ENCODE results near the gene GNS. TPM values are rescaled to one million over a fixed set of nuclear protein-coding genes. Genes with fewer than 3 reads are reported as not detected.
A peak's percentile ranks its signal among the peaks of the same experiment; 100 is the strongest.
"Not testable (repeated sequence)": the region's sequence is repeated elsewhere in the genome, so short reads cannot be mapped to it uniquely, and the experiment has no call there.

The GNS gene
- 100 to 1,000 TPM; 143 to 207 (median 168) TPM for polyA plus RNA-seq (ENCODE audit: insufficient read length in 4 of 4)

- DNase-seq (ENCODE audit: low read depth in 4 of 4, low spot score in 3 of 4), result peak; percentile 89 to 91 (median 90)
Measured at GRCh38 chr12:64759035-64759894, at the start of gene GNS. Gene GNS, minus strand, starts transcription at chr12:64759406. Its CDS starts 130 bp downstream, at chr12:64759276.

- no peak for DNase-seq (ENCODE audit: low read depth in 4 of 4, low spot score in 3 of 4)
Measured at GRCh38 chr12:64808110-64808509, 48.9 kb upstream of the GNS start.

DNA sequence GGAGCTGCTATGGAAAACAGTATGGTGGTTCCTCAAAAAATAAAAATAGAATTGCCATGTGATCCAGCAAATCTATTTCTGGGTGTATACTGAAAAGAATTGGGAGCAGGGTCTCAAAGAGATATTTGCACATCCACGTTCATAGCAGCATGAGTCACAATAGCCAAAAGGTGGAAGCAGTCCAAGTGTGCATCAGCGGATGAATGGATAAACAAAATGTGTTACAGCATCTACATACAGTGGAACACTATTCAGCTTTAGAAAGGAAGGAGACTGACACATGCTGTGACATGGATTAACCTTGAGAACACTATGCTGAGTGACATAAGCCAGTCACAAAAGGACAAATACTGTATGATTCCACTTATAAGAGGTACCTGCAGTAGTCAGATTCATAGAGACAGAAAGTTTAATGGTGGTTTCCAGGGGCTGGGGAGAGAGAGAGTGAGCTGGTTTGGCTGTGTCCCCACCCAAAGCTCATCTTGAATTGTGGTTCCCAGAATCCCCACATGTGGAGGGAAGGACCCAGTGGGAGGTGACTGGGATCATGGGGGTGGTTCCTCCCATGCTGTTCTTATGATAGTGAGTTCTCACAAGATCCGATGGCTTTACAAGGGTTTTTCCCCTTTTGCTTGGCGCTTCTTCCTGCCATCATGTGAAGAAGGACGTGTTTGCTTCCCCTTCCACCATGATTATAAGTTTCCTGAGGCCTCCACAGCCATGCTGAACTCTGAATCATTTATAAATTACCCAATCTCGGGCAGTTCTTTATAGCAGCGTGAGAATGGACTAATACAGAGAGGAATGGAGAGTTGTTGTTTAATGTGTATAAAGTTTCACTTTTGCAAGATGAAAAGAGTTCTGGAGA is 47.6 kb upstream of the GNS start:
- no peak for DNase-seq (ENCODE audit: low read depth in 4 of 4, low spot score in 3 of 4)

GRCh38 chr12:64806173-64806572 is 47.0 kb upstream of the GNS start:
- DNase-seq (ENCODE audit: low read depth in 4 of 4, low spot score in 3 of 4), result no peak

DNA sequence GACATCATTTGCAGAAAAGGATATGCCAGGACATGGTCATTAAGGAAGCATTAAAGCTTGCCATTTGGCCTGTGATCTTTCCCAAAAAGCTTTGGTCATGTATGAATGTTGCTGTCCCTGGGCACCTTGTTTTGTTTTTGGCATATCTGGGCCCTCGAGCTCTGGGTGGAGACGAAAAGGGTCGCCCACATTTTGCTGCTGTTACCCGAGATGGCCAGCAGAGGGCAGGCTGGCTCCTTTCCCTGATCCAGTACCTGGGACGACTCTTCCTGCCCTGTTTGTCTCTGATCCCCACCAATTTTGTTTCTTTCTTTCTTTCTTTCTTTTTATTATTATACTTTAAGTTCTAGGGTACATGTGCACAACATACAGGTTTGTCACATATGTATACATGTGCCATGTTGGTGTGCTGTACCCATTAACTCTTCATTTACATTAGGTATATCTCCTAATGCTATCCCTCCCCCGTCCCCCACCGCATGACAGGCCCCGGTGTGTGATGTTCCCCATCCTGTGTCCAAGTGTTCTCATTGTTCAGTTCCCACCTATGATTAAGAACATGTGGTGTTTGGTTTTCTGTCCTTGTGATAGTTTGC is 43.1 kb upstream of the GNS start:
- DNase-seq (ENCODE audit: low read depth in 4 of 4, low spot score in 3 of 4), result not testable (repeated sequence)

DNA sequence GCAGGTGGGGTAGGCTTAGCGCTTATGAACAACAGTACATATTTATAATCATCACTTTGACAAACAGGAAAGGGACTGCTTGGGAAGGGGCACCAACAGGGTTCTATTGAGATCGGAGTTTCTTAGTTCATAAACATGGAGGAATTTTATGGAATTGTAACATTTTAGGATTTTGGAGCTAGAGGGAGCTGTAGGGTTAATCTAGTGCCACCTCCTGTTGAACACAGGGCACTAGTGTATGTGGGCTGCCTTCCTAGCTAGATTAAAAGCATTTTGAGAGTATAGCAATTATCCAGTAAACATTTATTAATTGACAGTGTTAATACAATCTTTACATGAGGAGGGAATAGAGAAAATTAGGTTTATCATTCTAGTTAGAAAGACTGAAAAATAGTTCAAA is 42.2 kb upstream of the GNS start:
- no peak for DNase-seq (ENCODE audit: low read depth in 4 of 4, low spot score in 3 of 4)

DNA sequence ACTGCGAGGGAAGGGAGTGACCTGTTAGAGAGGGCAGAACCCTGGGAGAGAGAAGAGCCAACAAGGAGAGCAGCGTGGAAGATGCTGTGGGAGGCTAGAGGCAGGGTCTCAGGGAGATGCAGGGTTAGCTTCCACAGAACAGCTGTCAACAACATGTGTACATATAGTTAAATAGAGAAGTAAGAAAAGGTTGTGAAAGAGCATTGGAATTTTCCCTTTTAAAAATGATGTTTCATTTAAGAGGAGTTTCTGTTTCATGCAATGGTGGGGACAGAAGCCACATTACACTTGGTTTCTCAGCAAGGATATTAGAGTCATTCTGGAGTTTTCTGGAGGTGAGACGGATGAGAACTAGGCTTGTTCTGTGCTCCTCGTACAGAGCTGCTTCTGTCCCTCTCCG is 41.4 kb upstream of the GNS start:
- DNase-seq (ENCODE audit: low read depth in 4 of 4, low spot score in 3 of 4), result no peak

DNA sequence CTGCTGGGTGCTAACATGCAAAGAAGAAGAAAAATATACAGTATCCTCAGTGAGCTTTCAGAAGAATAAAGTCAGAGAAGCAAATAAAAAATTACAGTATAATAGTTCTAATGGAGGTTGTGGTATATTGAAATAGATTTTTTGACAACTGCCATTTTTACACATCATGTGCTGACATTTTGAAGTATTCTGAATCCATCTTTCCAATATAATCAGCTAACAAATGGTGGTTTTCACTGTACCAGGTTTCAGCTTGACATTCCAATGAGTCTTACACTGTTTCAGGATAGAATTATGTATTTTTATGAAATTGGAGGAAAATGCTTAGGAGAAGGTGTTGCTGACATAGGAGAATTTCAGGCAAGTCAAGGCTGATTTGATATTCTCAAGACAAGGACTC is 39.0 kb upstream of the GNS start:
- DNase-seq (ENCODE audit: low read depth in 4 of 4, low spot score in 3 of 4), result no peak

- DNase-seq (ENCODE audit: low read depth in 4 of 4, low spot score in 3 of 4), result no peak
Measured at GRCh38 chr12:64797156-64797555, 38.0 kb upstream of the GNS start.

- peak; percentile 65 to 75 (median 70) for DNase-seq (ENCODE audit: low read depth in 4 of 4, low spot score in 3 of 4)
Measured at GRCh38 chr12:64796205-64796845, 37.1 kb upstream of the GNS start.

DNA sequence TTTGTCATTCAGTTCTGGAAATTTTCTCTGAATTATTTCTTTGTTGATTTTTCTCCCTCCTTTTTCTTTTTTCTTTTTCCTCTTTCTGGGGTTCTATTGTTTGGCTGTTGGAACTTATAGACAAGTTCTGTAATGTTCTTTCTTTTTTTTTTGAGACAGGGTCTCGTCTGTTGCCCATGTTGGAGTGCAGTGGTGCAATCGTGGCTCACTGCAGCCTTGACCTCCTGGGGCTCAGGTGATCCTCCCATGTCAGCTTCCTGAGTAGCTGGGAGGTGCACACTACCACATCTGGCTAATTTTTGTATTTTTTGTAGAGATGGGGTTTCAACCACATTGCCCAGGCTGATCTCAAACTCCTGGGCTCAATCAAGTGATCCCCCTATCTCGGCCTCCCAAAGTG is 35.1 kb upstream of the GNS start:
- DNase-seq (ENCODE audit: low read depth in 4 of 4, low spot score in 3 of 4), result no peak

GRCh38 chr12:64793610-64794009 is 34.4 kb upstream of the GNS start:
- no peak for DNase-seq (ENCODE audit: low read depth in 4 of 4, low spot score in 3 of 4)

GRCh38 chr12:64792128-64792527 is 32.9 kb upstream of the GNS start:
- DNase-seq (ENCODE audit: low read depth in 4 of 4, low spot score in 3 of 4), result no peak

GRCh38 chr12:64791036-64791435 is 31.8 kb upstream of the GNS start:
- no peak for DNase-seq (ENCODE audit: low read depth in 4 of 4, low spot score in 3 of 4)

- DNase-seq (ENCODE audit: low read depth in 4 of 4, low spot score in 3 of 4), result no peak
Measured at GRCh38 chr12:64790166-64790565, 31.0 kb upstream of the GNS start.

DNA sequence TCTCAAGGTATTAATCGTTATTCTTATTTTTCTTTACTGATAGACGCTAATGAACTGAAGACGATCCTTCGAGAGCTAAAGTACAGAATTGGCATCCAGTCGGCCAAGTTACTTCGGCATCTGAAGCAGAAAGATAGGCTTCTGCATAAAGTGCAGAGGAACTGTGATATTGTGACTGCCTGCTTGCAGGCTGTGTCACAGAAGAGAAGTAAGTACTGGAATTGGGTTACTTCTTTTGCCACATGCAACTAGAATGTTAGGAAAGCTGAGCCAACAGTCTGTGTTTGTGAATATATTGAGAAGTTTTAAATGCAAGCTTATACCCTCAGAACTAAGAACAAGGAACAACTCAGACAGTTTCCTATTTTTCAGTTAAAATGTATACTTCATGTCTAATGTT is 26.6 kb upstream of the GNS start:
- DNase-seq (ENCODE audit: low read depth in 4 of 4, low spot score in 3 of 4), result no peak

GRCh38 chr12:64782191-64782876 is 23.1 kb upstream of the GNS start:
- no peak for DNase-seq (ENCODE audit: low read depth in 4 of 4, low spot score in 3 of 4)

DNA sequence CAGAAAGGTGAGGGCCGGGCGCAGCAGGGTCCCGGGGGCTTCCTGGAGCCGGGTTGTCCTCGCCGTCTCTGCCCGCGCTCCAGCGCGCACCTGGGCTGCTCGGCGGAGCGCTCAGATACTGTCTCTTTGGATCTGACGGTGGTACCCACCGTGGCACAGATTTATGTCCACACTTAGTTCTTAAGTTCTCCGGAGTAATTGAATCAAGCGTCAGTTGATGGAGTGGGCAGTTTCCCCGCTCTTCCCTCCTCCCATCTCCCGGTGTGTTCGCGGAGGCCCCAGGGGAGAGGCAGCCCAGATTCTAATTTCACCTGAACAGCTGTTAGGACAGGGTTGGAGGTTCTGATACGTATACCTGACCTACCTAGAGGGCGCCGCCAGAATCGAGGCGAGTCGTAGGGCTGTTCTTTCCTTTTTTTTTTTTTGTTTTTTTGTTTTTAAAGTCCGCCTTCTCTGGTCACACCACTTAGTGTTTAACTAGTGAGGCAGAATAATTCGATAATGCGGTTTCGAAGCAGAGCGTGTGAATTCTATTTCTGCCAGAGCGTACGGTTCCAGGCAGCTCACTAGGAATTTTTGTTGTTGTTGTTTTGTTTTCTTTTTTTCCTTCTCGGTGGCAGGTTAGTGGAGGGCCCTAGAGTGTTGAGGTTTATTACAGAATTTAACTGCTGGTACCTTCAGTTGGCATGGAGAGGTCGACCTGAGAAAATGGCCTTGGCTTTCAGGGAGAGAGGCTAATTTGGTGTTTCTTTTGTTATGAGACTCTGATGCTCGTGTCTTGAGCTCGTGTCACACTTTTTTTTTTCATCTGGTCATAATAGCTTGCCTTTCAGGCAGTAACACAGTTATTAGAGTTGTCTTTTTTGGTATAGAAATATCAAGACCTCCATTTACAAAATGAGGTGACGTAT is 22.3 kb upstream of the GNS start:
- no peak for DNase-seq (ENCODE audit: low read depth in 4 of 4, low spot score in 3 of 4)
